Measurements from ENCODE around the gene PRKCH.
A peak's percentile ranks its signal among the peaks of the same experiment; 100 is the strongest.

PRKCH gene

GRCh38 chr14:61566537-61567225 lies 245.3 kb downstream of the PRKCH start:
- Histone ChIP-seq H3K36me3 (ENCODE audit: insufficient read depth, low read length) (no peaks in the 10 kb centered on the region), H3K4me1 (ENCODE audit: insufficient read depth, low read length) (peaks cover 41% of the 10 kb centered on the region), H3K79me2 (ENCODE audit: insufficient read depth, low read length) (no peaks in the 10 kb centered on the region), H2AFZ (ENCODE audit: low read depth, low read length) (no peak overlapping the region), H3K27me3 (ENCODE audit: insufficient read depth, low read length, poor library complexity) (peaks cover 10% of the 10 kb centered on the region), H3K27ac (ENCODE audit: low read length) (no peak overlapping the region), H3K4me3 (ENCODE audit: low read depth in 1 of 2, low read length in 2 of 2) (no peak overlapping the region), H3K9me3 (ENCODE audit: insufficient read depth, low read length, severe bottlenecking) (no peaks in the 10 kb centered on the region), H4K20me1 (ENCODE audit: insufficient read depth, low read length) (peaks cover 7% of the 10 kb centered on the region; the same call in 1 of the 2 replicates), H3K9ac (ENCODE audit: low read depth, low read length) (no peak overlapping the region), H3K4me2 (ENCODE audit: insufficient read depth, low read length) (no peak overlapping the region)
- ATAC-seq (ENCODE audit: insufficient read depth, low read depth) (no peak), DNase-seq (no peak)
- TF ChIP-seq EZH2 (IDR thresholded peaks at IDR 0.05; ENCODE audit: borderline replicate concordance, low read depth, low read length, severe bottlenecking) (no peak), CTCF (IDR thresholded peaks at IDR 0.05; ENCODE audit: borderline replicate concordance, extremely low read depth, low read length, poor library complexity, severe bottlenecking) (no peak)

DNA sequence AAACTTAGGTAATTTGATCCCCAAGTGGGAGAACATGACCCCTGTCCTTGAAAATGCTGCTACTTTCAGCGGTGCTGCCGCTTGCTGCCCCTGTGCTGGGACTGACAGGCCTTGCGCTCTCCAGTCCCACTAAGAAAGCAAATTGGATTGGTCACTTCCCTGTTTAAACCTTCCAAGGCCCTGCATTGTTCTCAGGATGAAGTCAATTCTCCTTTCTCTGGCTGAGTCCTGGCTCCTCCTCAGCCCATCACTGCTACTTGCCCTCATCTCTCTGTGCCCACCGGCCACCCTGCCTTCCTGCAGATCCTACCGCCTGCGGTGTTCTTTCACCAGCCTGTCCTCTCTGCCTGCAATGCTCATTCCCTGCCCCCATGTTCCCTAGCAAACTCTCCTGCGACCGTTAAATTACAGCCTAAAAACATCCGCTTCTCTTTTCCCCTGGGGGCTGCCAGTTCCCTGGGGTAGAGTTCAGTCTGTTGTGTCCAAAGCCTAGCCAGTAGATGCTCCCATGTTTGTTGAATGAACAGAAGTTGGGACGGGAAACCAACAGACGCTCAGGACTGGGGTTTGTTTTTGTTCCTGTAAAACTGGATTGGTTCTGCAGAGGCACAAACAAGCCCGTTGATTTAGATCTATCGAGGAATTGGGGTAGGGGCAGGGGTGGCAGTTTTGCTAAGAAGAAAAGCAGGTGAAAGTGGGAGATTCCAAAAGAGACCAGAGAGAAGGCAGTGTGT lies 246.6 kb downstream of the PRKCH start:
- Histone ChIP-seq H3K9me3 (ENCODE audit: insufficient read depth, low read length, severe bottlenecking) (no peaks in the 10 kb centered on the region), H3K79me2 (ENCODE audit: insufficient read depth, low read length) (no peaks in the 10 kb centered on the region), H4K20me1 (ENCODE audit: insufficient read depth, low read length) (peaks cover 7% of the 10 kb centered on the region; the same call in 1 of the 2 replicates), H2AFZ (ENCODE audit: low read depth, low read length) (peak overlapping the region; percentile 52), H3K4me3 (ENCODE audit: low read depth in 1 of 2, low read length in 2 of 2) (peak overlapping the region in 1 of 2 experiments; percentile 51; a peak in 2 of 4 replicates), H3K9ac (ENCODE audit: low read depth, low read length) (peak overlapping the region; percentile 54), H3K27ac (ENCODE audit: low read length) (peak overlapping the region; percentile 75), H3K36me3 (ENCODE audit: insufficient read depth, low read length) (no peaks in the 10 kb centered on the region), H3K27me3 (ENCODE audit: insufficient read depth, low read length, poor library complexity) (peaks cover 10% of the 10 kb centered on the region), H3K4me2 (ENCODE audit: insufficient read depth, low read length) (peak overlapping the region; percentile 84), H3K4me1 (ENCODE audit: insufficient read depth, low read length) (peaks cover 41% of the 10 kb centered on the region)
- TF ChIP-seq CTCF (IDR thresholded peaks at IDR 0.05; ENCODE audit: borderline replicate concordance, extremely low read depth, low read length, poor library complexity, severe bottlenecking): no peak
- TF ChIP-seq EZH2 (IDR thresholded peaks at IDR 0.05; ENCODE audit: borderline replicate concordance, low read depth, low read length, severe bottlenecking): peak; percentile 19
- peak; percentile 6 for ATAC-seq (ENCODE audit: insufficient read depth, low read depth)
- peak; percentile 59 for DNase-seq

- peak overlapping the region in 1 of 2 experiments; percentile 51; a peak in 2 of 4 replicates for H3K4me3 ChIP-seq (ENCODE audit: low read depth in 1 of 2, low read length in 2 of 2)
- H3K79me2 ChIP-seq (ENCODE audit: insufficient read depth, low read length): no peaks in the 10 kb centered on the region
- H2AFZ ChIP-seq (ENCODE audit: low read depth, low read length): peak overlapping the region; percentile 52
- ATAC-seq (ENCODE audit: insufficient read depth, low read depth): peak; percentile 71
- H3K9ac ChIP-seq (ENCODE audit: low read depth, low read length): peak overlapping the region; percentile 54
- TF ChIP-seq CTCF (IDR thresholded peaks at IDR 0.05; ENCODE audit: borderline replicate concordance, extremely low read depth, low read length, poor library complexity, severe bottlenecking) (peak; percentile 36), EZH2 (IDR thresholded peaks at IDR 0.05; ENCODE audit: borderline replicate concordance, low read depth, low read length, severe bottlenecking) (no peak)
- peaks cover 12% of the 10 kb centered on the region for H3K27me3 ChIP-seq (ENCODE audit: insufficient read depth, low read length, poor library complexity)
- peak overlapping the region; percentile 75 for H3K27ac ChIP-seq (ENCODE audit: low read length)
- H3K4me2 ChIP-seq (ENCODE audit: insufficient read depth, low read length): peak overlapping the region; percentile 84
- H3K4me1 ChIP-seq (ENCODE audit: insufficient read depth, low read length): peaks cover 41% of the 10 kb centered on the region
- H4K20me1 ChIP-seq (ENCODE audit: insufficient read depth, low read length): peaks cover 7% of the 10 kb centered on the region; the same call in 1 of the 2 replicates
- H3K9me3 ChIP-seq (ENCODE audit: insufficient read depth, low read length, severe bottlenecking): no peaks in the 10 kb centered on the region
- no peaks in the 10 kb centered on the region for H3K36me3 ChIP-seq (ENCODE audit: insufficient read depth, low read length)
- peak; percentile 67 for DNase-seq
These were observed 247.2 kb downstream of the PRKCH start for GRCh38 chr14:61568572-61569011.
